ENCODE measurements around the gene ORM1. TPM values are rescaled to one million over a fixed set of nuclear protein-coding genes. Genes with fewer than 3 reads are reported as not detected.
A peak's percentile ranks its signal among the peaks of the same experiment; 100 is the strongest.

The ORM1 gene
- total RNA-seq, 1 experiment from 2014 or later: 4.4 TPM

DNA sequence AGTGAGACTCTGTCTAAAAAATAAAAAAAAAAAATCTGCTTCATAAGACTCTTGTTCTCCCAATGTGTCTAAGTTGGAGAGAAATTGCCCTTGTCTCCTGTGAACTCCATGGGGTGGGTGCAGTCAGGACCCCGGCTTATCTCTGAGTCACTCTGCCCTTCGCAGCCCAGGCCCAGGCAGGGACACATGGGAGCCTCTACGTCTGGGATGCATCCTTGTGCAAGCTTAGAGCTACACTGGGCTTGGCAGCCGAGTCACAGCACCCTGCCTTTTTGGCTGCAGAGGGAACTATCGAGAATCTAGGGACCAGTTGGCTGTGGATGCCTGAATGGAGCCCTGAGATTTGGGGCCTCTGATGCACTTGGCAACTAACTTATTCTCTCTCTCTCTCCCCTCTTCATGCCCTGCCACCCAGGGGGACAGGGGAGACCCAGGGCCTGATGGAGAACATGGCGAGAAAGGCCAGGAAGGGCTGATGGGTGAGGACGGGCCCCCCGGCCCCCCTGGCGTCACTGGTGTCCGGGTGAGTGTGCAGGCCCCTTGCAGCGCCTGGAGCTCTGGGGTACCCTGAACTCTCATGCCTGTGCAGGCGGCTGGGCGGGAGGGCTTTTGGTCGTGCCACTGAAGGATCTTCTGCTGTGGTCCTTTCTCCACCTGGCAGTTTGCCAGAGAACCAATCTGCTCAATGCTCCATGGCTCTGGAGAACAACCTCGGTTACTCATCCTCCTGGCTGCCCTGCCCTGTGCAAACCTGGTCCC is 47.5 kb upstream of the ORM1 start:
- H3K23me2 ChIP-seq (ENCODE audit: insufficient read length, low read depth, low read length, poor library complexity, severe bottlenecking): no peaks in the 10 kb centered on the region
- no peaks in the 10 kb centered on the region for H3K9me3 Mint-ChIP-seq
- H2BK5ac ChIP-seq (ENCODE audit: insufficient read length, low read length): no peak overlapping the region
- H2AK5ac ChIP-seq (ENCODE audit: insufficient read length, low read length): no peak overlapping the region
- no peak overlapping the region for H3K27ac ChIP-seq (ENCODE audit: insufficient read length, low read depth, low read length)
- H2BK20ac ChIP-seq (ENCODE audit: low read depth, low read length, poor library complexity, severe bottlenecking): no peak overlapping the region
- H3K27me3 ChIP-seq (ENCODE audit: insufficient read depth, low read length): no peaks in the 10 kb centered on the region
- no peak overlapping the region for H3K9ac ChIP-seq (ENCODE audit: extremely low read depth, insufficient read length, low read length)
- no peak overlapping the region for H2BK120ac ChIP-seq (ENCODE audit: low read depth, low read length, poor library complexity, severe bottlenecking)
- H3K56ac ChIP-seq (ENCODE audit: insufficient read length, low read depth, low read length): no peak overlapping the region
- H3K4me3 Mint-ChIP-seq: no peak overlapping the region
- H3K14ac ChIP-seq (ENCODE audit: insufficient read depth, low read length): no peak overlapping the region
- no peaks in the 10 kb centered on the region; the same call in 1 of the 2 replicates for H3K27me3 Mint-ChIP-seq (ENCODE audit: low read depth)
- H3K4me1 ChIP-seq (ENCODE audit: insufficient read depth, low read length): no peaks in the 10 kb centered on the region
- H4K20me1 ChIP-seq (ENCODE audit: control insufficient read depth, insufficient read depth, insufficient read length): no peaks in the 10 kb centered on the region
- H2AFZ ChIP-seq (ENCODE audit: low read length): no peak overlapping the region
- H3K4ac ChIP-seq (ENCODE audit: low read depth, low read length): no peak overlapping the region
- H4K91ac ChIP-seq (ENCODE audit: insufficient read length, low read depth, low read length): no peak overlapping the region
- no peak overlapping the region for H3K23ac ChIP-seq (ENCODE audit: insufficient read length, low read depth, low read length)
- no peaks in the 10 kb centered on the region; a peak in 1 of 4 replicates for H3K4me1 Mint-ChIP-seq
- no peaks in the 10 kb centered on the region for H3K79me2 ChIP-seq (ENCODE audit: insufficient read depth, low read length)
- no peak overlapping the region for H3K4me2 ChIP-seq (ENCODE audit: insufficient read depth, insufficient read length, low read length)
- H3K9me3 ChIP-seq (ENCODE audit: control insufficient read depth, low read depth, low read length): no peaks in the 10 kb centered on the region
- DNase-seq: peak; percentile 23
- H4K5ac ChIP-seq (ENCODE audit: insufficient read length, low read depth, low read length): no peak overlapping the region
- no peak overlapping the region for H3T11ph ChIP-seq (ENCODE audit: low read length)
- H4K8ac ChIP-seq (replicated peaks; ENCODE audit: insufficient read length, low read depth, low read length): no peak overlapping the region
- no CpG with 5 or more reads among the region's 15 CpGs for WGBS (ENCODE audit: extremely low coverage, insufficient read length, low lambda C conversion rate)
- H2BK15ac ChIP-seq (ENCODE audit: low read depth, low read length): no peak overlapping the region
- TF ChIP-seq, protein P1, sequence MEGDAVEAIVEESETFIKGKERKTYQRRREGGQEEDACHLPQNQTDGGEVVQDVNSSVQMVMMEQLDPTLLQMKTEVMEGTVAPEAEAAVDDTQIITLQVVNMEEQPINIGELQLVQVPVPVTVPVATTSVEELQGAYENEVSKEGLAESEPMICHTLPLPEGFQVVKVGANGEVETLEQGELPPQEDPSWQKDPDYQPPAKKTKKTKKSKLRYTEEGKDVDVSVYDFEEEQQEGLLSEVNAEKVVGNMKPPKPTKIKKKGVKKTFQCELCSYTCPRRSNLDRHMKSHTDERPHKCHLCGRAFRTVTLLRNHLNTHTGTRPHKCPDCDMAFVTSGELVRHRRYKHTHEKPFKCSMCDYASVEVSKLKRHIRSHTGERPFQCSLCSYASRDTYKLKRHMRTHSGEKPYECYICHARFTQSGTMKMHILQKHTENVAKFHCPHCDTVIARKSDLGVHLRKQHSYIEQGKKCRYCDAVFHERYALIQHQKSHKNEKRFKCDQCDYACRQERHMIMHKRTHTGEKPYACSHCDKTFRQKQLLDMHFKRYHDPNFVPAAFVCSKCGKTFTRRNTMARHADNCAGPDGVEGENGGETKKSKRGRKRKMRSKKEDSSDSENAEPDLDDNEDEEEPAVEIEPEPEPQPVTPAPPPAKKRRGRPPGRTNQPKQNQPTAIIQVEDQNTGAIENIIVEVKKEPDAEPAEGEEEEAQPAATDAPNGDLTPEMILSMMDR (conservative IDR thresholded peaks at IDR 0.05): no peak
- no peaks in the 10 kb centered on the region for H3K79me1 ChIP-seq (ENCODE audit: insufficient read depth, low read depth, low read length, poor library complexity, severe bottlenecking)
- peak overlapping the region in 1 of 3 experiments; percentile 11; a peak in 1 of 7 replicates for H3K27ac Mint-ChIP-seq
- no peak overlapping the region for H3K18ac ChIP-seq (ENCODE audit: insufficient read length, low read depth, low read length)
- no peak overlapping the region for H2BK12ac ChIP-seq (ENCODE audit: insufficient read length, low read depth, low read length)
- peaks cover 0 to 4% (median 2%) of the 10 kb centered on the region in 3 experiments; a peak in 3 of 7 replicates for H3K36me3 Mint-ChIP-seq (ENCODE audit: insufficient read depth in 1 of 3, low read depth in 3 of 3)
